Colonic mucosa (tissue), 4 donors: ENCODE measurements around the gene VEZT. TPM values are rescaled to one million over a fixed set of nuclear protein-coding genes. Genes with fewer than 3 reads are reported as not detected.

Experiments
- DNase-seq: peaks from one replicate; pipeline ENCODE4 v3.0.0-alpha.2; 2020
- H3K27ac ChIP-seq: fragments of 200-600 bp; one replicate; pipeline ENCODE4 v1.8.0; 2021
- H3K27me3 ChIP-seq: fragments of 200-600 bp; one replicate; pipeline ENCODE4 v1.8.0; 2021
- H3K36me3 ChIP-seq: fragments of 200-600 bp; one replicate; pipeline ENCODE4 v1.8.0; 2021
- H3K4me1 ChIP-seq: fragments of 200-600 bp; one replicate; pipeline ENCODE4 v1.8.0; 2021; ENCODE audit warnings: mild to moderate bottlenecking
- H3K4me3 ChIP-seq: fragments of 200-600 bp; one replicate; pipeline ENCODE4 v1.8.0; 2021
- H3K9ac ChIP-seq, 2 donors: one replicate each; pipeline ENCODE4 v1.7.0; 2013; ENCODE audit warnings: control low read depth in 2 of 2, low read depth in 2 of 2, low read length in 2 of 2
- H3K9me3 ChIP-seq: fragments of 200-600 bp; one replicate; pipeline ENCODE4 v1.8.0; 2021
- CTCF ChIP-seq: fragments of 200-600 bp; IDR thresholded peaks from one replicate; pipeline ENCODE4 v1.8.0; 2022; ENCODE audit warnings: antibody characterized with exemption, mild to moderate bottlenecking
- intact Hi-C: fragments of 100-400 bp; cut with DNase I; formaldehyde crosslinking; loops from one replicate; pipeline ENCODE4 v1.14.1; 2022
- total RNA-seq, 2 donors: library from RNA; stranded (reverse); fragmentation: NEBNext Ultra II Directional in 1 of 2; extraction: Animal tissue kit (Norgen Biotek cat#: 25700) in 1 of 2; gene quantifications; one replicate each; pipeline ENCODE4 v1.2.1, GENCODE V29; 2021
- donor health status: healthy.
- donor health status: DM: no; HTN: no; CAD: no.
- donor health status: DM: no; HTN: no; CAD: no.

Gene VEZT
- total RNA-seq, 2 donors from 2014 or later, result 36.4 to 62.2 TPM

GRCh38 chr12:95328708-95329107, 111.1 kb downstream of the VEZT start:
- H3K36me3 ChIP-seq, result no peaks in the 10 kb centered on the region
- no peaks in the 10 kb centered on the region for H3K9me3 ChIP-seq
- no peaks in the 10 kb centered on the region for H3K27me3 ChIP-seq
- no peak overlapping the region for H3K9ac ChIP-seq
- no peak overlapping the region for H3K4me3 ChIP-seq
- H3K27ac ChIP-seq, result no peak overlapping the region
- H3K4me1 ChIP-seq, result no peaks in the 10 kb centered on the region
- intact Hi-C loops, result no loop called here
- no peak for TF ChIP-seq CTCF
- no peak for DNase-seq

- TF ChIP-seq CTCF, result no peak
- Histone ChIP-seq H3K27me3 (no peaks in the 10 kb centered on the region), H3K9ac (no peak overlapping the region), H3K4me3 (no peak overlapping the region), H3K4me1 (no peaks in the 10 kb centered on the region), H3K36me3 (no peaks in the 10 kb centered on the region), H3K9me3 (no peaks in the 10 kb centered on the region), H3K27ac (peak overlapping the region; percentile 27)
- no peak for DNase-seq
- intact Hi-C loops, result loop anchor here (2.0 kb wide), 1 partner anchor 219 kb away; no protein-coding TSS in a partner anchor
These were observed 118.3 kb downstream of the VEZT start for GRCh38 chr12:95335948-95336347.

- Histone ChIP-seq H3K9ac (no peak overlapping the region), H3K27me3 (no peaks in the 10 kb centered on the region), H3K9me3 (no peaks in the 10 kb centered on the region), H3K36me3 (no peaks in the 10 kb centered on the region), H3K4me1 (no peaks in the 10 kb centered on the region), H3K27ac (peak overlapping the region; percentile 27), H3K4me3 (no peak overlapping the region)
- peak; percentile 56 for DNase-seq
- TF ChIP-seq CTCF, result peak; percentile 65
- intact Hi-C loops, result no loop called here
These were observed 118.9 kb downstream of the VEZT start for GRCh38 chr12:95336387-95337067.

- Histone ChIP-seq H3K27ac (no peak overlapping the region), H3K4me1 (no peaks in the 10 kb centered on the region), H3K4me3 (no peak overlapping the region), H3K36me3 (no peaks in the 10 kb centered on the region), H3K9me3 (no peaks in the 10 kb centered on the region), H3K9ac (no peak overlapping the region), H3K27me3 (no peaks in the 10 kb centered on the region)
- intact Hi-C loops, result no loop called here
- no peak for TF ChIP-seq CTCF
- no peak for DNase-seq
These were observed 119.5 kb downstream of the VEZT start for GRCh38 chr12:95337146-95337545.

- no peak overlapping the region for H3K9ac ChIP-seq
These were observed 121.6 kb downstream of the VEZT start for GRCh38 chr12:95339086-95339788.

More at GRCh38 chr12:95339086-95339788, 121.6 kb downstream of the VEZT start:
- H3K4me3 ChIP-seq, result no peak overlapping the region
- H3K9me3 ChIP-seq, result no peaks in the 10 kb centered on the region
- intact Hi-C loops, result no loop called here
- no peak for TF ChIP-seq CTCF
- no peaks in the 10 kb centered on the region for H3K4me1 ChIP-seq
- H3K27me3 ChIP-seq, result no peaks in the 10 kb centered on the region
- H3K27ac ChIP-seq, result no peak overlapping the region
- DNase-seq, result no peak
- H3K36me3 ChIP-seq, result no peaks in the 10 kb centered on the region
